Vagina (tissue), 2 donors: ENCODE results near the gene DMD.

Experiments
- CTCF ChIP-seq, 3 experiments: fragments of 450-650 bp in 2 of 3; fragments of 200-600 bp in 1 of 3; sonication (generic) in 1 of 3; IDR thresholded peaks; one replicate each; pipeline ENCODE4 v1.5.1; 2017 to 2019; ENCODE audit warnings: antibody characterized with exemption in 3 of 3, mild to moderate bottlenecking in 2 of 3, moderate library complexity in 2 of 3
- POLR2A ChIP-seq, 2 donors: fragments of 450-650 bp; IDR thresholded peaks; one replicate each; pipeline ENCODE4 v1.6.1; 2017; ENCODE audit warnings: antibody characterized with exemption in 2 of 2, mild to moderate bottlenecking in 2 of 2, moderate library complexity in 2 of 2
- POLR2AphosphoS5 ChIP-seq, 2 donors: sonication (generic); formaldehyde crosslinking; IDR thresholded peaks; one replicate each; pipeline ENCODE4 v1.9.0; 2017; ENCODE audit warnings: antibody characterized with exemption in 2 of 2, mild to moderate bottlenecking in 2 of 2, low read depth in 1 of 2; ENCODE audit not compliant: insufficient read depth in 1 of 2

GRCh38 chrX:32016195-32016594 lies 1195.2 kb downstream of the DMD start:
- TF ChIP-seq CTCF (IDR thresholded peaks at IDR 0.05) (no peak), POLR2AphosphoS5 (IDR thresholded peaks at IDR 0.05; ENCODE audit: insufficient read depth in 1 of 2, low read depth in 1 of 2) (no peak), POLR2A (IDR thresholded peaks at IDR 0.05) (no peak)
